Endodermal cell (in vitro differentiated cells): ENCODE data around the gene GAS6. TPM values are rescaled to one million over a fixed set of nuclear protein-coding genes. Genes with fewer than 3 reads are reported as not detected.
A peak's percentile ranks its signal among the peaks of the same experiment; 100 is the strongest.

Experiments
- DNase-seq: peaks from one replicate; pipeline ENCODE4 v3.0.0-alpha.2; 2017
- H3K27ac ChIP-seq: 2 replicates; pipeline ENCODE4 v1.5.1; 2013; ENCODE audit warnings: mild to moderate bottlenecking, low read depth, low read length, moderate library complexity
- H3K27me3 ChIP-seq: 2 replicates; pipeline ENCODE4 v1.6.1; 2013; ENCODE audit warnings: mild to moderate bottlenecking, low read length, moderate library complexity; ENCODE audit not compliant: insufficient read depth, control insufficient read depth, poor library complexity, severe bottlenecking
- H3K36me3 ChIP-seq: 2 replicates; pipeline ENCODE4 v1.7.0; 2013; ENCODE audit warnings: mild to moderate bottlenecking, low read length, moderate library complexity; ENCODE audit not compliant: control insufficient read depth, insufficient read depth
- H3K4me1 ChIP-seq: one replicate; pipeline ENCODE4 v1.7.0; 2013; ENCODE audit warnings: low read length; ENCODE audit not compliant: control insufficient read depth, insufficient read depth
- H3K4me3 ChIP-seq: 2 replicates; pipeline ENCODE4 v1.5.1; 2013; ENCODE audit warnings: mild to moderate bottlenecking, low read length, moderate library complexity
- H3K9ac ChIP-seq: 2 replicates; pipeline ENCODE4 v1.6.1; 2013; ENCODE audit warnings: mild to moderate bottlenecking, low read length, moderate library complexity; ENCODE audit not compliant: poor library complexity, severe bottlenecking; ENCODE audit errors: extremely low read depth
- H3K9me3 ChIP-seq: 2 replicates; pipeline ENCODE4 v1.6.1; 2013; ENCODE audit warnings: mild to moderate bottlenecking, low read length, moderate library complexity; ENCODE audit not compliant: control insufficient read depth
- H3K27ac Mint-ChIP-seq: 2 replicates; pipeline ENCODE4 v1.8.0; 2020; ENCODE audit warnings: mixed read lengths
- H3K27me3 Mint-ChIP-seq: 2 replicates; pipeline ENCODE4 v1.8.0; 2021; ENCODE audit warnings: mild to moderate bottlenecking, mixed read lengths; ENCODE audit not compliant: insufficient read depth
- H3K36me3 Mint-ChIP-seq: 2 replicates; pipeline ENCODE4 v1.8.0; 2020; ENCODE audit warnings: low read depth, mixed read lengths
- H3K4me1 Mint-ChIP-seq: 2 replicates; pipeline ENCODE4 v1.8.0; 2020; ENCODE audit warnings: mixed read lengths
- H3K4me3 Mint-ChIP-seq: 2 replicates; pipeline ENCODE4 v1.8.0; 2020; ENCODE audit warnings: mild to moderate bottlenecking, moderate library complexity, mixed read lengths
- H3K9me3 Mint-ChIP-seq: 2 replicates; pipeline ENCODE4 v1.8.0; 2020; ENCODE audit warnings: mild to moderate bottlenecking, mixed read lengths
- WGBS, 2 experiments: methylation state at CpG; one replicate each; pipeline versions ENCODE4 v1.1.5 to v1.1.7; 2013; ENCODE audit warnings: missing lambda C conversion rate in 2 of 2, mixed read lengths in 1 of 2; ENCODE audit not compliant: insufficient coverage in 1 of 2, insufficient read length in 1 of 2; 5-methylcytosine and 5-hydroxymethylcytosine counted together
- total RNA-seq, 2 donors: library from RNA; stranded (reverse); fragmentation: NEBNext Ultra II Directional in 1 of 2; extraction: Animal tissue kit (Norgen Biotek cat#: 25700) in 1 of 2; gene quantifications; 2 replicates in 1 of 2; 3 replicates in 1 of 2; pipeline ENCODE4 v1.2.1, GENCODE V29; 2021
- TF ChIP-seq, protein P1 (sequence below): fragments of 200-600 bp; sonication (generic); conservative IDR thresholded peaks from 2 replicates; pipeline ENCODE4 v1.5.0; 2021; ENCODE audit warnings: antibody characterized with exemption, mild to moderate bottlenecking

The GAS6 gene
- total RNA-seq, 2 donors from 2014 or later: 45.7 to 49.6 TPM

DNA sequence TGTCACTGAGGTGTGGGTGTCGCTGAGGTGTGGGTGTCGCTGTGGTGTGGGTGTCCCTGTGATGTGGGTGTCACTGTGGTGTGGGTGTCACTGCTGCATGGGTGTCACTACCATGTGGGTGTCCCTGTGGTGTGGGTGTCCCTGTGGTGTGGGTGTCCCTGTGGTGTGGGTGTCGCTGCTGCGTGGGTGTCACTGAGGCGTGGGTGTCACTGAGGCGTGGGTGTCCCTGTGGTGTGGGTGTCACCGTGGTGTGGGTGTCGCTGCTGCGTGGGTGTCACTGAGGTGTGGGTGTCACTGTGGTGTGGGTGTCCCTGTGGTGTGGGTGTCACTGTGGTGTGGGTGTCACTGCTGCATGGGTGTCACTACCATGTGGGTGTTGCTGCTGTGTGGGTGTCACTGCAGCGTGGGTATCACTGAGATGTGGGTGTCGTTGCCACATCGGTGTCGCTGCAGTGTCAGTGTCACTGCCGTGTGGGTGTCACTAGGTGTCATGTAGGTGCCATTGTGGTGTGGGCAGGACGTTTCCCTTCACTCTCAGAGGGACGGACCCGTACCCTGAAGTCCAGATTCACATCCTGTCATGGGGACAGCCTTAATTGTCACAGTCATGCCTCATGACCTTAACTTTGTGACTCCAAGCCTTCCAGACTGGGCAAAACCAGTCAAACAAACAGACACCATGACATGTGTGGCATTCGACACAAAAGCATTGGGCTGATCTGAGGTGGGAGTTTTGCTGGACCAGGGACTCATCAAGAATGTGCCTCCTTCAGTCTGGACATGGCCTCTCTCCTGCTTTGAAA, 12.7 kb upstream of the GAS6 start:
- no peak overlapping the region for H3K9ac ChIP-seq
- Mint-ChIP-seq H3K27me3 (no peaks in the 10 kb centered on the region), H3K27ac (no peak overlapping the region), H3K9me3 (peaks cover 3% of the 10 kb centered on the region), H3K36me3 (no peaks in the 10 kb centered on the region), H3K4me1 (peaks cover 3% of the 10 kb centered on the region), H3K4me3 (no peak overlapping the region)
- TF ChIP-seq, protein P1, sequence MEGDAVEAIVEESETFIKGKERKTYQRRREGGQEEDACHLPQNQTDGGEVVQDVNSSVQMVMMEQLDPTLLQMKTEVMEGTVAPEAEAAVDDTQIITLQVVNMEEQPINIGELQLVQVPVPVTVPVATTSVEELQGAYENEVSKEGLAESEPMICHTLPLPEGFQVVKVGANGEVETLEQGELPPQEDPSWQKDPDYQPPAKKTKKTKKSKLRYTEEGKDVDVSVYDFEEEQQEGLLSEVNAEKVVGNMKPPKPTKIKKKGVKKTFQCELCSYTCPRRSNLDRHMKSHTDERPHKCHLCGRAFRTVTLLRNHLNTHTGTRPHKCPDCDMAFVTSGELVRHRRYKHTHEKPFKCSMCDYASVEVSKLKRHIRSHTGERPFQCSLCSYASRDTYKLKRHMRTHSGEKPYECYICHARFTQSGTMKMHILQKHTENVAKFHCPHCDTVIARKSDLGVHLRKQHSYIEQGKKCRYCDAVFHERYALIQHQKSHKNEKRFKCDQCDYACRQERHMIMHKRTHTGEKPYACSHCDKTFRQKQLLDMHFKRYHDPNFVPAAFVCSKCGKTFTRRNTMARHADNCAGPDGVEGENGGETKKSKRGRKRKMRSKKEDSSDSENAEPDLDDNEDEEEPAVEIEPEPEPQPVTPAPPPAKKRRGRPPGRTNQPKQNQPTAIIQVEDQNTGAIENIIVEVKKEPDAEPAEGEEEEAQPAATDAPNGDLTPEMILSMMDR: no peak
- no peaks in the 10 kb centered on the region for H3K9me3 ChIP-seq
- H3K27me3 ChIP-seq: no peaks in the 10 kb centered on the region
- WGBS, 2 experiments: 85 to 92% methylated on average over 5 to 10 of the region's 18 CpGs
- H3K36me3 ChIP-seq: no peaks in the 10 kb centered on the region
- DNase-seq: peak; percentile 22
- H3K4me3 ChIP-seq: no peak overlapping the region
- no peak overlapping the region for H3K27ac ChIP-seq
- no peaks in the 10 kb centered on the region for H3K4me1 ChIP-seq

DNA sequence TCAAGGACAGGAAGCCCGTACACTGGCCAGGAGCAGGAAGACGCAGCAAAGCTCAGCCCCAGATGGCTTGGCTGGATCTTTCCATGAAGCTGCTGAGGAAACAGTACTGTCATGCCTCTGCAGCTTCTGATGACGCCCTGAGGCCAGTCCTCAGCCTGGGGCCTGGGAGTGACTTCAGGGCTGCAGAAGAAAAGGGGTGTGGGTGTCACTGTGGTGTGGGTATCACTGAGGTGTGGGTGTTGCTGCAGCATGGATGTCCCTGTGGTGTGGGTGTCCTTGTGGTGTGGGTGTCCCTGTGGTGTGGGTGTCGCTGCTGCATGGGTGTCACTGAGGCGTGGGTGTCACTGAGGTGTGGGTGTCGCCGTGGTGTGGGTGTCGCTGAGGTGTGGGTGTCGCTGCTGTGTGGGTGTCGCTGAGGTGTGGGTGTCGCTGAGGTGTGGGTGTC, 12.0 kb upstream of the GAS6 start:
- peak; percentile 35 for DNase-seq
- no peaks in the 10 kb centered on the region for H3K36me3 Mint-ChIP-seq
- 80 to 81% methylated on average over 2 to 10 of the region's 11 CpGs for WGBS, 2 experiments

DNA sequence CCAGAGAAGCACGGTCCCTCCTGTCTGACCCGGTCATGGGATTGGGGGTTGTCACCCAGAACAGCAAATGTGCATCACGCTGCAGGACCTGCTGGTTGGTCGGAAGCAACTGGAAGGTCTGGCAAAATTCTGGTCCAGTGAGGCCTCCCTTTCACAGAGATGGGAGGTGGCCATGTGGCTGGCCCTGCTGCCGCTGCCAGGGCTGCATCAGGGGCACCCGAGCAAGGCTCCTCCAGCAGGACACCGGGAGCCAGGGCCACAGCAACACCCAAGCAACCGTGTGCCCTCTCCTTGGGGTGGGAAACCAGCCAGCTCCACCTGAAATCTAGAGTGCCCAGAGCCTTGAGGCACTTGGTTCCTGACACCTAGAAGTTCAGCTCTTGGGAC, 11.5 kb upstream of the GAS6 start:
- Histone ChIP-seq H3K27me3 (no peaks in the 10 kb centered on the region), H3K36me3 (no peaks in the 10 kb centered on the region), H3K9ac (no peak overlapping the region), H3K27ac (no peak overlapping the region), H3K4me3 (no peak overlapping the region), H3K4me1 (no peaks in the 10 kb centered on the region), H3K9me3 (no peaks in the 10 kb centered on the region)
- no peak overlapping the region for H3K4me3 Mint-ChIP-seq
- no peaks in the 10 kb centered on the region for H3K27me3 Mint-ChIP-seq
- 92 to 94% methylated on average over 5 to 8 of the region's 8 CpGs for WGBS, 2 experiments
- H3K4me1 Mint-ChIP-seq: peaks cover 3% of the 10 kb centered on the region
- peak; percentile 38 for DNase-seq
- H3K9me3 Mint-ChIP-seq: peaks cover 3% of the 10 kb centered on the region
- TF ChIP-seq, protein P1: no peak
- no peaks in the 10 kb centered on the region for H3K36me3 Mint-ChIP-seq
- no peak overlapping the region for H3K27ac Mint-ChIP-seq

More for the DNA sequence above, 12.0 kb upstream of the GAS6 start:
- Histone ChIP-seq H3K27me3 (no peaks in the 10 kb centered on the region), H3K36me3 (no peaks in the 10 kb centered on the region), H3K4me1 (no peaks in the 10 kb centered on the region), H3K9ac (no peak overlapping the region), H3K27ac (no peak overlapping the region), H3K9me3 (no peaks in the 10 kb centered on the region), H3K4me3 (no peak overlapping the region)
- TF ChIP-seq, protein P1: no peak
- no peak overlapping the region for H3K27ac Mint-ChIP-seq
- H3K4me3 Mint-ChIP-seq: no peak overlapping the region
- peaks cover 3% of the 10 kb centered on the region for H3K9me3 Mint-ChIP-seq
- H3K4me1 Mint-ChIP-seq: peaks cover 3% of the 10 kb centered on the region
- H3K27me3 Mint-ChIP-seq: no peaks in the 10 kb centered on the region
